Neural cell (in vitro differentiated cells): ENCODE measurements around the gene AP3S1. TPM values are rescaled to one million over a fixed set of nuclear protein-coding genes. Genes with fewer than 3 reads are reported as not detected.

Experiments used
- H2AFZ ChIP-seq: fragments of 200-600, 300-800 bp; sonication (generic), shearing (Covaris generic); 2 replicates; pipeline ENCODE4 v1.6.0; 2014; ENCODE audit warnings: low read depth, mild to moderate bottlenecking, antibody characterized with exemption, low read length, moderate library complexity
- H3F3A ChIP-seq: fragments of 200-600 bp; shearing (Covaris generic); 2 replicates; pipeline ENCODE4 v1.6.1; 2016; ENCODE audit warnings: mild to moderate bottlenecking, moderate library complexity, mixed read lengths, antibody characterized with exemption, low read length; ENCODE audit not compliant: insufficient read depth, poor library complexity, severe bottlenecking
- H3K27ac ChIP-seq: fragments of 200-600, 300-800 bp; sonication (generic), shearing (Covaris generic); 2 replicates; pipeline ENCODE4 v1.5.1; 2014; ENCODE audit warnings: mild to moderate bottlenecking, low read length, moderate library complexity
- H3K27me3 ChIP-seq: fragments of 300-800, 200-600 bp; sonication (generic), shearing (Covaris generic); 2 replicates; pipeline ENCODE4 v1.6.0; 2014; ENCODE audit warnings: mild to moderate bottlenecking, low read depth, low read length, moderate library complexity; ENCODE audit not compliant: insufficient read depth
- H3K36me3 ChIP-seq: fragments of 300-800, 200-600 bp; sonication (generic), shearing (Covaris generic); 2 replicates; pipeline ENCODE4 v1.5.1; 2014; ENCODE audit warnings: mild to moderate bottlenecking, antibody characterized with exemption, low read length, moderate library complexity; ENCODE audit not compliant: insufficient read depth
- H3K4me2 ChIP-seq: fragments of 300-800, 200-600 bp; sonication (generic), shearing (Covaris generic); 2 replicates; pipeline ENCODE4 v1.6.0; 2014; ENCODE audit warnings: mild to moderate bottlenecking, low read length
- H3K4me3 ChIP-seq: fragments of 300-800, 200-600 bp; sonication (generic), shearing (Covaris generic); 2 replicates; pipeline ENCODE4 v1.5.1; 2014; ENCODE audit warnings: mild to moderate bottlenecking, low read length, moderate library complexity
- H3K79me2 ChIP-seq: fragments of 200-600 bp; shearing (Covaris generic); replicated peaks from 2 replicates; pipeline ENCODE4 v1.6.0; 2014; ENCODE audit warnings: mild to moderate bottlenecking, low read length, moderate library complexity; ENCODE audit not compliant: insufficient read depth
- H3K9ac ChIP-seq: fragments of 300-800, 200-600 bp; sonication (generic), shearing (Covaris generic); 2 replicates; pipeline ENCODE4 v1.6.1; 2016; ENCODE audit warnings: mild to moderate bottlenecking, low read length, mixed read lengths
- H3K9me2 ChIP-seq: fragments of 200-600 bp; shearing (Covaris generic); 2 replicates; pipeline ENCODE4 v1.6.1; 2016; ENCODE audit warnings: mild to moderate bottlenecking, low read length, mixed read lengths; ENCODE audit not compliant: insufficient read depth
- H3K9me3 ChIP-seq: fragments of 200-600, 300-800 bp; sonication (generic), shearing (Covaris generic); 2 replicates; pipeline ENCODE4 v1.6.1; 2016; ENCODE audit warnings: mild to moderate bottlenecking, mixed run types, low read length, moderate library complexity, mixed read lengths
- H4K20me1 ChIP-seq: fragments of 200-600 bp; shearing (Covaris generic); 2 replicates; pipeline ENCODE4 v1.6.1; 2016; ENCODE audit warnings: mild to moderate bottlenecking, mixed run types; ENCODE audit not compliant: insufficient read depth
- CTCF ChIP-seq: fragments of 450-650 bp; IDR thresholded peaks from 2 replicates; pipeline ENCODE4 v1.5.1; 2014; ENCODE audit warnings: antibody characterized with exemption, mild to moderate bottlenecking, moderate library complexity; ENCODE audit not compliant: poor library complexity, severe bottlenecking
- EP300 ChIP-seq: fragments of 450-650 bp; conservative IDR thresholded peaks from 2 replicates; pipeline ENCODE4 v1.6.1; 2014; ENCODE audit warnings: antibody characterized with exemption, mild to moderate bottlenecking, moderate library complexity; ENCODE audit not compliant: poor library complexity, severe bottlenecking
- EZH2 ChIP-seq: fragments of 200-600, 300-800 bp; shearing (Covaris generic), sonication (generic); IDR thresholded peaks from 2 replicates; pipeline ENCODE4 v1.6.1; 2014; ENCODE audit warnings: antibody characterized with exemption, low read length, borderline replicate concordance, mild to moderate bottlenecking; ENCODE audit not compliant: insufficient read depth, poor library complexity, severe bottlenecking
- MXI1 ChIP-seq: fragments of 450-650 bp; conservative IDR thresholded peaks from 2 replicates; pipeline ENCODE4 v1.6.1; 2014; ENCODE audit warnings: antibody characterized with exemption, mild to moderate bottlenecking; ENCODE audit not compliant: poor library complexity, severe bottlenecking
- POLR2AphosphoS5 ChIP-seq: IDR thresholded peaks from 2 replicates; pipeline ENCODE4 v1.6.1; 2012
- RAD21 ChIP-seq: fragments of 450-650 bp; conservative IDR thresholded peaks from 2 replicates; pipeline ENCODE4 v1.6.1; 2014; ENCODE audit warnings: antibody characterized with exemption, mild to moderate bottlenecking, moderate library complexity
- REST ChIP-seq: IDR thresholded peaks from 2 replicates; pipeline ENCODE4 v1.6.1; 2012; ENCODE audit warnings: borderline replicate concordance
- SMC3 ChIP-seq: fragments of 450-650 bp; conservative IDR thresholded peaks from 2 replicates; pipeline ENCODE4 v1.6.1; 2014; ENCODE audit warnings: antibody characterized with exemption, mild to moderate bottlenecking, moderate library complexity; ENCODE audit not compliant: poor library complexity
- TAF1 ChIP-seq: IDR thresholded peaks from 2 replicates; pipeline ENCODE4 v1.6.1; 2012; ENCODE audit warnings: low read depth
- polyA plus RNA-seq: library from polyadenylated mRNA; depleted of rRNA; stranded (reverse); fragments of >200 nt; gene quantifications from 2 replicates; pipeline ENCODE4 v1.2.3, GENCODE V29; 2014

AP3S1 gene
- polyA plus RNA-seq, 1 donor from 2014 or later, result 207 TPM

GRCh38 chr5:115895821-115896220 is 54.1 kb downstream of the AP3S1 start:
- no peak for TF ChIP-seq EP300
- TF ChIP-seq POLR2AphosphoS5, result no peak
- no peak for TF ChIP-seq RAD21
- no peak for TF ChIP-seq EZH2
- TF ChIP-seq CTCF, result no peak
- no peak for TF ChIP-seq REST
- no peak for TF ChIP-seq MXI1
- TF ChIP-seq SMC3, result no peak
- TF ChIP-seq TAF1, result no peak
- Histone ChIP-seq H3K4me2 (no peak overlapping the region), H3K27me3 (no peaks in the 10 kb centered on the region), H3K9me3 (no peaks in the 10 kb centered on the region), H3K9me2 (no peaks in the 10 kb centered on the region), H3K4me3 (no peak overlapping the region), H3K36me3 (no peaks in the 10 kb centered on the region), H3F3A (no peaks in the 10 kb centered on the region), H4K20me1 (no peaks in the 10 kb centered on the region), H3K79me2 (no peaks in the 10 kb centered on the region), H3K9ac (no peak overlapping the region), H3K27ac (no peak overlapping the region), H2AFZ (no peak overlapping the region)

- Histone ChIP-seq H3F3A (no peaks in the 10 kb centered on the region), H3K4me2 (no peak overlapping the region), H3K9me3 (no peaks in the 10 kb centered on the region), H3K4me3 (no peak overlapping the region), H3K27me3 (no peaks in the 10 kb centered on the region), H3K9ac (no peak overlapping the region), H3K27ac (no peak overlapping the region), H4K20me1 (no peaks in the 10 kb centered on the region), H3K36me3 (no peaks in the 10 kb centered on the region), H3K9me2 (no peaks in the 10 kb centered on the region), H3K79me2 (no peaks in the 10 kb centered on the region), H2AFZ (no peak overlapping the region)
- no peak for TF ChIP-seq TAF1
- no peak for TF ChIP-seq REST
- TF ChIP-seq EZH2, result no peak
Observed at GRCh38 chr5:115898656-115899055, 56.9 kb downstream of the AP3S1 start.
